Measurements from ENCODE around the gene CINP.

DNA sequence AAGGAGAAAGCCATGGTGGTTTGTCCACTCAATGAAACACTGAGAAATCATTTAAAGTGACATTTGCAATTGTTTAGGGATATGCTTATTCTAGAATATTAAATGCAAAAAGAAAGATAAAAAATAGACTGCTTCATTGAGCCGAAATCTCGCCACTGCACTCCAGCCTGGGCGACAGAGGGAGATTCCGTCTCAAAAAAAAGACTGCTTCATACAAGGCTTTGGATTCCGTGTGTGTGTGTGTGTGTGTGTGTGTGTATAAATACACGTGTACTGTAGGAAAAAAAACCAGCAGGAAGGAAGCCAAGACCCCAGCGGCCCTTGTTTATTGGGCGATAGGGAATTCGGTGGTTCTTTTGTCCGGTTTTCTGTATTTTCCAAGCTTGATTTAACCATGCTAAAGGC lies 46.4 kb downstream of the CINP start:
- TF ChIP-seq, protein P1, sequence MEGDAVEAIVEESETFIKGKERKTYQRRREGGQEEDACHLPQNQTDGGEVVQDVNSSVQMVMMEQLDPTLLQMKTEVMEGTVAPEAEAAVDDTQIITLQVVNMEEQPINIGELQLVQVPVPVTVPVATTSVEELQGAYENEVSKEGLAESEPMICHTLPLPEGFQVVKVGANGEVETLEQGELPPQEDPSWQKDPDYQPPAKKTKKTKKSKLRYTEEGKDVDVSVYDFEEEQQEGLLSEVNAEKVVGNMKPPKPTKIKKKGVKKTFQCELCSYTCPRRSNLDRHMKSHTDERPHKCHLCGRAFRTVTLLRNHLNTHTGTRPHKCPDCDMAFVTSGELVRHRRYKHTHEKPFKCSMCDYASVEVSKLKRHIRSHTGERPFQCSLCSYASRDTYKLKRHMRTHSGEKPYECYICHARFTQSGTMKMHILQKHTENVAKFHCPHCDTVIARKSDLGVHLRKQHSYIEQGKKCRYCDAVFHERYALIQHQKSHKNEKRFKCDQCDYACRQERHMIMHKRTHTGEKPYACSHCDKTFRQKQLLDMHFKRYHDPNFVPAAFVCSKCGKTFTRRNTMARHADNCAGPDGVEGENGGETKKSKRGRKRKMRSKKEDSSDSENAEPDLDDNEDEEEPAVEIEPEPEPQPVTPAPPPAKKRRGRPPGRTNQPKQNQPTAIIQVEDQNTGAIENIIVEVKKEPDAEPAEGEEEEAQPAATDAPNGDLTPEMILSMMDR (IDR thresholded peaks at IDR 0.05; ENCODE audit: low read length), result no peak
- TF ChIP-seq EZH2 (optimal IDR thresholded peaks at IDR 0.05; ENCODE audit: low read depth, low read length), result no peak
